Activated CD8-positive, alpha-beta T cell treated with anti-CD3 and anti-CD28 coated beads for 36 hours (primary cell): Measurements from ENCODE around the gene USP47. TPM values are rescaled to one million over a fixed set of nuclear protein-coding genes. Genes with fewer than 3 reads are reported as not detected.

Experiments used
- ATAC-seq: fragments of 200-7000 bp; cut with Tn5 transposase; one replicate; pipeline ENCODE4 v1.10.0; 2021; ENCODE audit warnings: mild to moderate bottlenecking, moderate library complexity
- CTCF ChIA-PET: fragments of 350-600 bp; sonication (Branson Sonifier 250); formaldehyde crosslinking; loops from one replicate; lab custom pipeline; 2021; ENCODE audit warnings: antibody characterized with exemption; lab: Charles Lee
- POLR2A ChIA-PET: fragments of 350-600 bp; sonication (Branson Sonifier 250); formaldehyde crosslinking; loops from one replicate; lab custom pipeline; 2021; ENCODE audit warnings: antibody characterized with exemption; lab: Charles Lee
- DNase-seq: peaks from one replicate; pipeline ENCODE4 v3.0.0-alpha.2; 2020
- H3K27ac Mint-ChIP-seq: one replicate; pipeline ENCODE4 v1.8.0; 2021; ENCODE audit warnings: mild to moderate bottlenecking, mixed read lengths
- H3K27me3 Mint-ChIP-seq: one replicate; pipeline ENCODE4 v1.8.0; 2021; ENCODE audit warnings: mixed read lengths
- H3K36me3 Mint-ChIP-seq: one replicate; pipeline ENCODE4 v1.8.0; 2021; ENCODE audit warnings: low read depth, mixed read lengths
- H3K4me1 Mint-ChIP-seq: one replicate; pipeline ENCODE4 v1.8.0; 2021; ENCODE audit warnings: low read depth, mixed read lengths
- H3K4me3 Mint-ChIP-seq: one replicate; pipeline ENCODE4 v1.8.0; 2021; ENCODE audit warnings: mild to moderate bottlenecking, moderate library complexity, mixed read lengths
- H3K9me3 Mint-ChIP-seq: one replicate; pipeline ENCODE4 v1.8.0; 2021; ENCODE audit warnings: mixed read lengths
- intact Hi-C: fragments of 100-400 bp; cut with micrococcal nuclease; formaldehyde crosslinking; loops from one replicate; pipeline ENCODE4 v1.10.0; 2022
- total RNA-seq, 2 experiments: library from RNA; stranded (reverse); gene quantifications; one replicate each; pipeline ENCODE4 v1.2.3, GENCODE V29; 2021
- TF ChIP-seq, protein P1 (sequence below): fragments of 200-600 bp; IDR thresholded peaks from one replicate; pipeline ENCODE4 v1.8.0; 2022; ENCODE audit warnings: antibody characterized with exemption, mild to moderate bottlenecking

Gene USP47
- total RNA-seq, 2 experiments from 2014 or later = 37.8 to 39.7 TPM

DNA sequence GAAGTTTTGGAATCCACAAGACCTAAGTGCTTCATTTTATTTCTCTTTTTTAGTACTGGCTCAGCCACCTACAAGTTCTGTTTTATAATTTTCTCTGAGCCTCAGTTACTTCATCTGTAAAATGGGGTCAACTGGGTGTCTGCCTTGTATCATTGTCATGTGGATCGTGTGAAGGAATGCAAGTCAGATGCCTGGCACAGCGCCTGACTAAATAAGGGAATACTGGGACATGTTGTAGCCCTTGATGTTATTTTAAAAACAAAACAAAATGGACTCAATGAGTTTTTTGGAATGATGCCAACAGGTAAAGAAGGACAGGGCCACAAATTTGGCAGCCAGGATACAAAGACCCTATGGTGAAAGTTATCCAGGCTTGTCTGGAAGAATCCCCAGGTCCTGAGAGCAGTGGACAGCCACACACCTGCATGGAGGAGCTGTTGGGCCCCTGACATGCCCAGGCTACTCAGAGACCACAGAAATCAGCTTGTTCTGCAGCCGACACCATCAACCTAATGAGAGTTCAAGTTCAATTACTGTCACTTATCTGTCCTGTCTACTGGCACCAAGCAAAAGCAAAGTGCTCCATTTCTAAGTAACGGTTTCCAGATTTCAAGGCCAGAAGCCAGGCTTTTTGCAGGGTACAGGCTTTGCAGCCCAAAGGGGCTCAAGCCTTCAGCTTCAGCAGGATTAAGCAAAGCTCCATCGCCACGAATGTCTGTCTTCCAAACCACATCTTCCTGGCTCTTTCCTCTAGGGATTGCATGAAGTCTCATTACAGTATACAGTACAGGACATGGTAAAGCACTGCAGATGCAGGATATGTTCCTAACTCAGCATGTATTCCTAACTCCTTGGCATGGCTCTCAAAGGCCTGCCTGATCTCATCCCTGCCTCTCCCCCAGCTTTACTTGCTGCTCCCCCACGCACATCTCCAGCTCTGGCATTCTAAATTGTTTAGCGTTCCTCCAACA, 148.3 kb downstream of the USP47 start:
- no peaks in the 10 kb centered on the region for H3K9me3 Mint-ChIP-seq
- no peak for DNase-seq
- ATAC-seq = no peak
- H3K27me3 Mint-ChIP-seq = peaks cover 3% of the 10 kb centered on the region
- intact Hi-C loops = no loop called here
- H3K4me3 Mint-ChIP-seq = no peak overlapping the region
- no peaks in the 10 kb centered on the region for H3K36me3 Mint-ChIP-seq
- no peak overlapping the region for H3K27ac Mint-ChIP-seq
- ChIA-PET POLR2A (no interaction called here), CTCF (interaction anchor here (1.1 to 1.5 kb wide), 3 partner anchors 23 to 291 kb away, joined by 3 read pairs; no protein-coding TSS in a partner anchor)
- TF ChIP-seq, protein P1, sequence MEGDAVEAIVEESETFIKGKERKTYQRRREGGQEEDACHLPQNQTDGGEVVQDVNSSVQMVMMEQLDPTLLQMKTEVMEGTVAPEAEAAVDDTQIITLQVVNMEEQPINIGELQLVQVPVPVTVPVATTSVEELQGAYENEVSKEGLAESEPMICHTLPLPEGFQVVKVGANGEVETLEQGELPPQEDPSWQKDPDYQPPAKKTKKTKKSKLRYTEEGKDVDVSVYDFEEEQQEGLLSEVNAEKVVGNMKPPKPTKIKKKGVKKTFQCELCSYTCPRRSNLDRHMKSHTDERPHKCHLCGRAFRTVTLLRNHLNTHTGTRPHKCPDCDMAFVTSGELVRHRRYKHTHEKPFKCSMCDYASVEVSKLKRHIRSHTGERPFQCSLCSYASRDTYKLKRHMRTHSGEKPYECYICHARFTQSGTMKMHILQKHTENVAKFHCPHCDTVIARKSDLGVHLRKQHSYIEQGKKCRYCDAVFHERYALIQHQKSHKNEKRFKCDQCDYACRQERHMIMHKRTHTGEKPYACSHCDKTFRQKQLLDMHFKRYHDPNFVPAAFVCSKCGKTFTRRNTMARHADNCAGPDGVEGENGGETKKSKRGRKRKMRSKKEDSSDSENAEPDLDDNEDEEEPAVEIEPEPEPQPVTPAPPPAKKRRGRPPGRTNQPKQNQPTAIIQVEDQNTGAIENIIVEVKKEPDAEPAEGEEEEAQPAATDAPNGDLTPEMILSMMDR = no peak
- H3K4me1 Mint-ChIP-seq = peaks cover 6% of the 10 kb centered on the region

DNA sequence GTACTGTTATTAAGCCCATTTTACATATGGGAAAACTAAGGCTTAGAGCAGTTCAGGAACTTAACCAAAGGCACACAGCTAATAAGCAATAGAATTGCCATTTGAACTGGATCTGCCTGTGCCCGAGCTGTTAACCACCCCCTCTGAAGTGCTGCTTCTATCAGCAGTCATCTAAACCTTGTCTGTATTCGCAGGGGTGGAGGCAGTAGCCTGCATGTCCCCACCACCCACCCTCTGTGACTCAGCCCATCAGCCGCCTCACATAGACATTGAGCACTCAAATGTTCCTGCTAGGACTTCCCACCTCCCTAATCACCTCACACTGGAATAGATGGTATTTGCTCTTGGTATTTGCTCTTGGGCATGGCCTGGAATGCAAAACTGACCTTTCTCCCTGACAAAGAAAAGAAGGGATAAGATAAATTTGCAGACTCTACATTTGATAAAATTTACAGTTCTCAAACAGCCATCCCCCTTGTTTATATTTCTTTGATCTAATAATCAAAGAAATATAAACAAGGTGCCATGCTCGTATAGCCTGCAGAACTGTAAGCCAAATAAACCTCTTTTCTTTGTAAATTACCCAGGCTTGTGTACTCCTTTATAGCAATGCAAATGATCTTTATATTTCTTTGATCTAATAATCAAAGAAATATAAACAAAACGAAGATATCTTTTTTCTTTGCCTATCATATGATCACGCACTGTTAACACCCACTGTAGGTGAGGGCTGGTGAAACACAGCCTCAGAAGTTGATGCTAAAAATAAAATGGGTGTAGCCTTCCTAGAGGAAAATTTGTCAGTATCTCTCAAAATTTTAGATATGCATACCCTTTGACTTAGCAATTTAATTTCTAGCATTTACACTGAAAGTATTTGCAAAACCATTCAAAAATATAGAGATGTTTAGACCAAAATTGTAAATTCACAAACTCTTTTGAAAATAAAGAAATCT, 150.8 kb downstream of the USP47 start:
- DNase-seq (no peak), ATAC-seq (no peak)
- intact Hi-C loops = no loop called here
- Mint-ChIP-seq H3K27ac (no peak overlapping the region), H3K36me3 (no peaks in the 10 kb centered on the region), H3K27me3 (peaks cover 3% of the 10 kb centered on the region), H3K4me3 (no peak overlapping the region), H3K4me1 (peaks cover 4% of the 10 kb centered on the region), H3K9me3 (no peaks in the 10 kb centered on the region)
- TF ChIP-seq, protein P1 = no peak
- CTCF ChIA-PET = interaction anchor here (0.7 kb wide), 1 partner anchor 12 kb away, joined by 3 read pairs; no protein-coding TSS in a partner anchor
- POLR2A ChIA-PET = no interaction called here

DNA sequence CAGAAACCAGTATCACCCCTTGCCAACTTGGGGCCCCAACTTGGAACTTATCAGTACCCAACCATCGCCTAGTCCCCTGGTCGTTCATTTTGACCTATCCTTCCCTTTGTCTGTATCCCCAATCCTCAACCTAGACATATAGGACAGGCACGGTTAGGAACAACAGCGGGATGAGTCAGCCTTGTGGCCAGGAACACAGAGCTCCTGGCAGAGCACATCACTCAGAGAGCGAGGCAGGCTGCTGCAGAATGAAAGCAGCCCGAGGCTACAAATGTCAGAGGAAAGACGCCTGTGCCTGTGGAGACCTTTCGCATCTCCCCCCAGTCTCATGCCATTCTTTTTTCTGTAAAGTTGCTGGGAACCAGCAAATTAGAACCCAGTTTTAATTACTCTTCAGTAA, 152.1 kb downstream of the USP47 start:
- H3K4me3 Mint-ChIP-seq = no peak overlapping the region
- POLR2A ChIA-PET = no interaction called here

DNA sequence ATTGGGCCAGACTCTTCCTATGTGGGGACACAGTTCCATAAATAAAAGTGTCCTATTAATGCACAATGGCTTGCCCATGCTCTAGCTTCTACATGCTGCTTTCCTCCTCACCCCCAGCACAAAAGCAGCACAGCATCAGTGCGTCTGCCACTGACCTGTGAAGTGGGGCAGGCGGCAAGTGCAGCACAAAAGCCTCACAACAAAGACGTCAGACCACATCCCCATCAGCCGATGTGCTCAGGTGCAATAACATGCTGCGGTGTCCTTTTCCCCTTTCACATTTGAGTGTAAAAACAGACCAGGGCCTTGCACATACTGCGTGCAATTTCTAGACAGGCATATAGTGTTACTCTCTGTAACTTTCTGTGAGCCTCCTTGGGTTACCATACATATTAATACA, 153.8 kb downstream of the USP47 start:
- Mint-ChIP-seq H3K27me3 (peaks cover 9% of the 10 kb centered on the region), H3K36me3 (no peaks in the 10 kb centered on the region), H3K9me3 (no peaks in the 10 kb centered on the region), H3K4me3 (no peak overlapping the region), H3K27ac (no peak overlapping the region), H3K4me1 (peaks cover 13% of the 10 kb centered on the region)
- ChIA-PET CTCF (no interaction called here), POLR2A (no interaction called here)
- ATAC-seq (no peak), DNase-seq (peak; percentile 10)
- TF ChIP-seq, protein P1 = no peak
- intact Hi-C loops = no loop called here

More for the DNA sequence above, 152.1 kb downstream of the USP47 start:
- H3K4me1 Mint-ChIP-seq = peaks cover 9% of the 10 kb centered on the region
- H3K36me3 Mint-ChIP-seq = no peaks in the 10 kb centered on the region
- TF ChIP-seq, protein P1 = no peak
- intact Hi-C loops = no loop called here
- H3K27me3 Mint-ChIP-seq = peaks cover 8% of the 10 kb centered on the region
- CTCF ChIA-PET = no interaction called here
- no peaks in the 10 kb centered on the region for H3K9me3 Mint-ChIP-seq
- no peak overlapping the region for H3K27ac Mint-ChIP-seq
- ATAC-seq = no peak
- no peak for DNase-seq
